Muscle of arm (tissue), 12 donors: Measurements from ENCODE around the gene DCST2. TPM values are rescaled to one million over a fixed set of nuclear protein-coding genes. Genes with fewer than 3 reads are reported as not detected.
"Not testable (repeated sequence)": the region's sequence is repeated elsewhere in the genome, so short reads cannot be mapped to it uniquely, and the experiment has no call there.

Experiments used
- DNase-seq: peaks from one replicate; pipeline ENCODE4 v3.0.0-alpha.2; 2013
- polyA plus RNA-seq, 12 donors: library from polyadenylated mRNA; unstranded; fragments of 120-200 nt; gene quantifications; one replicate each; pipeline ENCODE4 v1.2.1, GENCODE V29; 2013; ENCODE audit not compliant: insufficient read length in 12 of 12

DCST2 gene
- polyA plus RNA-seq, 12 donors: 0.34 to 1.6 (median 0.57) TPM; not detected in 2

- DNase-seq: peak; percentile 75
Observed at GRCh38 chr1:154998818-154999570, 34.6 kb downstream of the DCST2 start.

- no peak for DNase-seq
Observed at GRCh38 chr1:154998201-154998780, 35.3 kb downstream of the DCST2 start.

GRCh38 chr1:154996966-154997701, 36.4 kb downstream of the DCST2 start:
- no peak for DNase-seq

GRCh38 chr1:154995301-154995983, 38.1 kb downstream of the DCST2 start:
- DNase-seq: peak; percentile 58

GRCh38 chr1:154994591-154994990, 39.0 kb downstream of the DCST2 start:
- DNase-seq: no peak

- DNase-seq: no peak
Observed at GRCh38 chr1:154994269-154994587, 39.4 kb downstream of the DCST2 start.

GRCh38 chr1:154993572-154994268, 39.9 kb downstream of the DCST2 start, which contains the start of gene LENEP:
Gene LENEP (plus strand): TSS chr1:154993586. CDS start chr1:154993608, 22 bp downstream.
- DNase-seq: no peak

- no peak for DNase-seq
Observed at GRCh38 chr1:154992721-154993571, 40.6 kb downstream of the DCST2 start.

GRCh38 chr1:154990276-154990675, 43.3 kb downstream of the DCST2 start:
- DNase-seq: no peak

- no peak for DNase-seq
Observed at GRCh38 chr1:154989195-154989860, 44.3 kb downstream of the DCST2 start.

- DNase-seq: no peak
Observed at GRCh38 chr1:154988058-154988954, 45.3 kb downstream of the DCST2 start.

- no peak for DNase-seq
Observed at GRCh38 chr1:154987326-154987725, 46.3 kb downstream of the DCST2 start.

- not testable (repeated sequence) for DNase-seq
Observed at GRCh38 chr1:154986736-154987135, 46.8 kb downstream of the DCST2 start.

- DNase-seq: no peak
Observed at GRCh38 chr1:154983776-154984466, 49.7 kb downstream of the DCST2 start.

GRCh38 chr1:154982897-154983648, 50.5 kb downstream of the DCST2 start, which contains the start of gene FLAD1:
Gene FLAD1 (plus strand): TSS chr1:154983344. CDS start chr1:154983695, 351 bp downstream.
- peak; percentile 99 for DNase-seq

GRCh38 chr1:154982341-154982740, 51.2 kb downstream of the DCST2 start:
- no peak for DNase-seq

GRCh38 chr1:154978360-154978759, 55.2 kb downstream of the DCST2 start:
- no peak for DNase-seq
